BE2C (cell line): ENCODE data around the gene CACNA2D3.

Experiments
- DNase-seq: peaks from one replicate; pipeline ENCODE4 v3.0.0-alpha.2; 2020
- H3K27me3 ChIP-seq: fragments of 250-450 bp; sonication (Bioruptor Pico); 2 replicates; pipeline ENCODE4 v1.5.1; 2020; ENCODE audit warnings: mild to moderate bottlenecking
- H3K36me3 ChIP-seq: fragments of 250-450 bp; sonication (Bioruptor Pico); 2 replicates; pipeline ENCODE4 v1.5.1; 2020; ENCODE audit warnings: mild to moderate bottlenecking
- H3K4me1 ChIP-seq: fragments of 250-450 bp; sonication (Bioruptor Pico); 2 replicates; pipeline ENCODE4 v1.5.1; 2020
- H3K4me3 ChIP-seq: 2 replicates; pipeline ENCODE4 v1.5.1; 2011; ENCODE audit warnings: low read depth, low read length
- H3K9me3 ChIP-seq: fragments of 250-450 bp; sonication (Bioruptor Pico); 2 replicates; pipeline ENCODE4 v1.5.1; 2020
- TF ChIP-seq, protein P1 (sequence below): IDR thresholded peaks from 2 replicates; pipeline ENCODE4 v1.5.1; 2012; ENCODE audit warnings: mild to moderate bottlenecking, low read depth, low read length

CACNA2D3 gene

DNA sequence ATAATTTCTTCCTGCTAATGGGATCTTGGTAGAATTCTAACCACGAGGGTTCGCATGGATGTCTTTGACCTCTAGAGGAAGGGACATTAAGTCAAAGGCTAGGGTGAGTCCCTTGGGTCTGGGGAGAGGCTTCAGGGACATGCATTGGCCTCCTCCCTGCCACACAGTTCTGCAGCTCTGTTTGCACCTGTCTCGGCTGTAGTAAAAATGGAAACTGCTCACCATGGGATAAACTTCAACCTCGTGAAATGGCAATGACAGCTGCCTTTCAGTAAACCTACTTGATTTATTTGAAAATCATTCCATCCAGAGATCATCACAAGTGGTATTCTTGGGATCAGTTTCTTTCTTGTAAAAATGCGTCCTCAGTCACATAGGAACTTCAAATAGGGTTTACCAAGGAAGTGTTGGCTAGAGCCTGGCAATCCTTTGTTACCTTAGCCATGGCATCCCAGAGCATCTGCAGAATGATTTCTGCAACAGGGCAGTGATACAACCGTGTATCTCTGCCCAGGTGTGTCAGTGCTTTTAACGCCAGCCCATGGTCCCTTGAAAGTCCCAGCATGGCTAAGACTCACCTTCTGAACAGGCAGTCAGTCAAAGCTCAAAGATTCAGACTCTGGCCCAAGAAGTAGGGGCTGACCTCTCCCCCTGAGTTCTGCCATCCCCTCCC is 819.5 kb downstream of the CACNA2D3 start:
- Histone ChIP-seq H3K4me3 (no peak overlapping the region), H3K9me3 (no peaks in the 10 kb centered on the region), H3K36me3 (no peaks in the 10 kb centered on the region), H3K4me1 (no peaks in the 10 kb centered on the region), H3K27me3 (no peaks in the 10 kb centered on the region)
- TF ChIP-seq, protein P1, sequence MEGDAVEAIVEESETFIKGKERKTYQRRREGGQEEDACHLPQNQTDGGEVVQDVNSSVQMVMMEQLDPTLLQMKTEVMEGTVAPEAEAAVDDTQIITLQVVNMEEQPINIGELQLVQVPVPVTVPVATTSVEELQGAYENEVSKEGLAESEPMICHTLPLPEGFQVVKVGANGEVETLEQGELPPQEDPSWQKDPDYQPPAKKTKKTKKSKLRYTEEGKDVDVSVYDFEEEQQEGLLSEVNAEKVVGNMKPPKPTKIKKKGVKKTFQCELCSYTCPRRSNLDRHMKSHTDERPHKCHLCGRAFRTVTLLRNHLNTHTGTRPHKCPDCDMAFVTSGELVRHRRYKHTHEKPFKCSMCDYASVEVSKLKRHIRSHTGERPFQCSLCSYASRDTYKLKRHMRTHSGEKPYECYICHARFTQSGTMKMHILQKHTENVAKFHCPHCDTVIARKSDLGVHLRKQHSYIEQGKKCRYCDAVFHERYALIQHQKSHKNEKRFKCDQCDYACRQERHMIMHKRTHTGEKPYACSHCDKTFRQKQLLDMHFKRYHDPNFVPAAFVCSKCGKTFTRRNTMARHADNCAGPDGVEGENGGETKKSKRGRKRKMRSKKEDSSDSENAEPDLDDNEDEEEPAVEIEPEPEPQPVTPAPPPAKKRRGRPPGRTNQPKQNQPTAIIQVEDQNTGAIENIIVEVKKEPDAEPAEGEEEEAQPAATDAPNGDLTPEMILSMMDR: no peak
- DNase-seq: no peak

DNA sequence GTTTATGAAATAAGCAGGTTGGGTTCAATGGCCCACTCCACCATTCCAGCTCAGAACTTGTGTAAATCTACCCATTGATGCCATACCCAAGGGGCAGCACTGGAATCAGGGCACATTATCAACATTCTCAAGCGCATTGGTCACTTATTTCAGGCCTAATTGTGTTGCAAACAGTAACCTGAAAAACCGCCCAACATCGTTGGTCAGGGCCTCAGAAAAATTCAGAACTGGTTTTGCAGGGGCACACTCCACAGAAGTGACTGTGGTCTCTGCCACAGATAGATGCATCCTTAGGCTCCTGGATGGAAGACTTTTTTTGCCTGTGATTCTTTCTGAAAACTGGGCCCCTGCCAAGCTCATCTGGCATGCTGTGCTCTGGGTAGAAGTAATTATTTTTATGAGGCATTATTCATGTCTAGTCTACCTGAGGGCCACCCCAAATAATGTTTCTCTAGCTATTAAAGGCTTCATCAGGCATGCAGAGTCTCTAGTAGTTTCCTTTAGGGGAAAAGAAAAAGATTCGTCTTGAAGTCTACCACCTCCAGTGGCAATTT is 827.2 kb downstream of the CACNA2D3 start:
- Histone ChIP-seq H3K4me3 (no peak overlapping the region), H3K9me3 (no peaks in the 10 kb centered on the region), H3K4me1 (no peaks in the 10 kb centered on the region), H3K36me3 (no peaks in the 10 kb centered on the region), H3K27me3 (no peaks in the 10 kb centered on the region)
- DNase-seq: no peak
- TF ChIP-seq, protein P1: no peak

DNA sequence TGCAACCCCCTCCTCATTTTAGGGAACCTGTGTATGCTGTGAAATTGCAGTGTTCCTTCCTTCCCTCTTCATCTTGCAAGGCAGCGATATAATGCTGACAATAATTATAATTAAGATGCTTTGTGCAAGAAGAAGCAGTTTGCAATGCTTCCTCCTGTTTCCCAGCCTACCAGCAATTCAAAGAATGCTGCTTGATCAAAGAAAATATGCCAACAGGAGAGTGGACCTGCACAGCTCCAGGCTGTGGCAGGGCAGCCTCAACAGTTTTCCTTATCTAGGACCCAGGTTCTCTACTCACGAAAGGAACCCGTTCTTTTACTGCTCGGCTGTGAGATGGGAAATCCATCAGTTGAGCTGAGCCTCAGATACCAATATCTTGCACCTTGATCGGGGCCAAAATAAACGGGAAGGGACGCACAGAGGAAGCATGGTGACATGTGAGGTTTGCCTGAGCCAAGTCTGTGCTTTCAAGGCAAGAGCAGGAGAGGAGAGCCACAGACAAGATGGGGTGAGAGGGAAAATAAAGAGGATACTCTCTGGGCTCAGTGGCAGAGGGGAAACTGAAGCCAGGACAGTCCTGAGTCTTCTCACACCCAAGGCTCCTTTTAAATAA is 828.1 kb downstream of the CACNA2D3 start:
- H3K9me3 ChIP-seq: no peaks in the 10 kb centered on the region
- no peaks in the 10 kb centered on the region for H3K27me3 ChIP-seq
- no peaks in the 10 kb centered on the region for H3K36me3 ChIP-seq
- no peaks in the 10 kb centered on the region for H3K4me1 ChIP-seq
- H3K4me3 ChIP-seq: no peak overlapping the region
- TF ChIP-seq, protein P1: no peak
- no peak for DNase-seq

DNA sequence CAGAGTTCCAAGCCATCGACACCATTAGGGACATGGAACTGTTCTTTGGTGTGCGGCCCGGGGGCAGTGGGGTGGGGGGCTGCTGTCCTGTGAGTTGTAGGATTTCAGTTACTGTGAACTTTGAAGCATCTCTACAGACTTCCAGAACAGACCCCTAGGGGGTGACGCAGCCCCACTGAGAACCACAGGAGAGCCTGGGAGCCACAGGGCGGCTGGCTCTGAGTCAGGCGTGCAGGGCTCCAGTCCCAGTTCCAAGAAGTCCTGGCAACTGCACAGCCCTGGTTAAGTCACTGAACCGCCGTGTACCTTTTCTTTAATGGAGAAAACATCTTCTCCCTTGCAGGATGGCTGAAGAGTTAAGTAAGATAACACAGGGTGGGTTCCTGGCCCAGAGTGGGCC is 829.1 kb downstream of the CACNA2D3 start:
- no peak overlapping the region for H3K4me3 ChIP-seq
- TF ChIP-seq, protein P1: peak; percentile 56
- peak; percentile 66 for DNase-seq

DNA sequence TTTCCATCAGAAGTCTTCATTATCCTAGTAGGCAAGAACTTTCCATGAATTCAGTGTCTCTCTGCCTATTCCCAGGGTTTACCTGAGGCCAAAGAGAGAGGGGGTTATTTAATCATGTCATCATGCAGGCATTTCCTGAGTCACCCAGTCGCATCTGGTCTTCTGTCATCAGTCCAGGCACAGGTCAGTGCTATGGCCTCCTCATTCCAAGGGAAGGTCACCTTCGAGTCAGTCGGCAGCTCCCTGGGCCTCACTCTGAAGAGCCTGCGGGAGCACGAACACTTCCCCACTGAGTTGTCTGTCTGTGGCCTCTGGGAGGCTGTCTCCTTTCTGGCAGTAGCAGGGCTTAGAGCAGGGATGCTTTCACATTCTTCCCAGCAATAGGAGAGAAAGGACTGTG is 831.7 kb downstream of the CACNA2D3 start:
- no peak for DNase-seq
- Histone ChIP-seq H3K4me3 (no peak overlapping the region), H3K9me3 (no peaks in the 10 kb centered on the region), H3K4me1 (no peaks in the 10 kb centered on the region), H3K27me3 (no peaks in the 10 kb centered on the region), H3K36me3 (no peaks in the 10 kb centered on the region)
- TF ChIP-seq, protein P1: no peak

More for the DNA sequence above, 829.1 kb downstream of the CACNA2D3 start:
- Histone ChIP-seq H3K9me3 (no peaks in the 10 kb centered on the region), H3K36me3 (no peaks in the 10 kb centered on the region), H3K27me3 (no peaks in the 10 kb centered on the region), H3K4me1 (no peaks in the 10 kb centered on the region)

DNA sequence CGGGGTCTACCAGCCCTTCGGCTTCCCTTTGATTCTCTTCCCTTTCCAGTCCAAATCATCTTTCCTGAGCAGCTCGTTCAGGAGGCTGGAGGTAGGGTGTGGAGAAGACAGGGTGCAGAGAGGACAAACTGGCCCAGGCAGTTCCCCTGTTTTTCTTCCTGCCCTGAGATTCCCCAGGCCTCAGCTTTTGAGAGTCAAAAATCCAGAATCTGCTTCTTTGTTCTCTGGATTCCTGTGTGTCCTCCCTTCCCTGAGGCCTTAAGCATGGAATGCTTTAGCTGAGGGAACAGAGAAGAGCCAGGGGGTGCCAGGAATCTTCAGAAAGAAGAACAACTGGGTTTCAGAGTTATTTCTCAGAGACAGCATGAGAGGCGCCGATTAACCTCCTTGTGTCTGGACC is 832.2 kb downstream of the CACNA2D3 start:
- no peaks in the 10 kb centered on the region for H3K27me3 ChIP-seq
- H3K4me3 ChIP-seq: no peak overlapping the region
- TF ChIP-seq, protein P1: no peak
- H3K9me3 ChIP-seq: no peaks in the 10 kb centered on the region
- no peaks in the 10 kb centered on the region for H3K36me3 ChIP-seq
- no peak for DNase-seq
- no peaks in the 10 kb centered on the region for H3K4me1 ChIP-seq
